NCI-H446 treated with DMSO at 0.1 percent for 48 hours (cell line): Measurements from ENCODE around the gene ATP10B.
"Not testable (repeated sequence)": the region's sequence is repeated elsewhere in the genome, so short reads cannot be mapped to it uniquely, and the experiment has no call there.

Experiments used
- DNase-seq: peaks from one replicate; lab custom pipeline; 2025; lab: John Stamatoyannopoulos, UW

Gene ATP10B

GRCh38 chr5:160852049-160852448 lies at the start of gene ATP10B:
TSS of gene ATP10B (minus strand) at chr5:160852211. CDS start at chr5:160688074, 164,137 bp downstream.
- no peak for DNase-seq

- no peak for DNase-seq
Measured at GRCh38 chr5:160901656-160902055, 49.6 kb upstream of the ATP10B start.

- no peak for DNase-seq
Measured at GRCh38 chr5:160899735-160900134, 47.7 kb upstream of the ATP10B start.

- not testable (repeated sequence) for DNase-seq
Measured at GRCh38 chr5:160893180-160893964, 41.4 kb upstream of the ATP10B start.

- no peak for DNase-seq
Measured at GRCh38 chr5:160887780-160888179, 35.8 kb upstream of the ATP10B start.

GRCh38 chr5:160873560-160874200 lies 21.7 kb upstream of the ATP10B start:
- DNase-seq: not testable (repeated sequence)

GRCh38 chr5:160869989-160870521 lies 18.0 kb upstream of the ATP10B start:
- no peak for DNase-seq

GRCh38 chr5:160867976-160868375 lies 16.0 kb upstream of the ATP10B start:
- DNase-seq: no peak

GRCh38 chr5:160851451-160851850 lies 560 bp downstream of the ATP10B start:
- no peak for DNase-seq

GRCh38 chr5:160850421-160850820 lies 1.6 kb downstream of the ATP10B start:
- no peak for DNase-seq

- DNase-seq: no peak
Measured at GRCh38 chr5:160847526-160848085, 4.4 kb downstream of the ATP10B start.

- DNase-seq: no peak
Measured at GRCh38 chr5:160846642-160847041, 5.4 kb downstream of the ATP10B start.

GRCh38 chr5:160844177-160844576 lies 7.8 kb downstream of the ATP10B start:
- no peak for DNase-seq

GRCh38 chr5:160843240-160843639 lies 8.8 kb downstream of the ATP10B start:
- DNase-seq: no peak

- peak; percentile 99 for DNase-seq
Measured at GRCh38 chr5:160837749-160838593, 14.0 kb downstream of the ATP10B start.

- DNase-seq: peak; percentile 23
Measured at GRCh38 chr5:160837211-160837610, 14.8 kb downstream of the ATP10B start.

GRCh38 chr5:160835818-160836528 lies 16.0 kb downstream of the ATP10B start:
- no peak for DNase-seq

GRCh38 chr5:160835376-160835775 lies 16.6 kb downstream of the ATP10B start:
- peak; percentile 97 for DNase-seq

- DNase-seq: no peak
Measured at GRCh38 chr5:160833806-160834205, 18.2 kb downstream of the ATP10B start.

GRCh38 chr5:160831801-160832200 lies 20.2 kb downstream of the ATP10B start:
- no peak for DNase-seq

- DNase-seq: no peak
Measured at GRCh38 chr5:160824301-160825001, 27.6 kb downstream of the ATP10B start.
